Esophagus (tissue), 2 donors: ENCODE results near the gene CDK16. TPM values are rescaled to one million over a fixed set of nuclear protein-coding genes. Genes with fewer than 3 reads are reported as not detected.

ENCODE experiments used
- H3K27ac ChIP-seq, 2 donors: one replicate each; pipeline ENCODE4 v1.5.1; 2013; ENCODE audit warnings: low read depth in 2 of 2, mild to moderate bottlenecking in 2 of 2, inconsistent platforms in 1 of 2, low read length in 1 of 2, moderate library complexity in 1 of 2
- H3K27me3 ChIP-seq, 2 donors: one replicate each; pipeline ENCODE4 v1.6.1; 2013; ENCODE audit warnings: low read length in 2 of 2, control low read depth in 1 of 2, mild to moderate bottlenecking in 1 of 2; ENCODE audit not compliant: insufficient read depth in 2 of 2, control insufficient read depth in 1 of 2
- H3K36me3 ChIP-seq, 2 donors: one replicate each; pipeline ENCODE4 v1.6.1; 2013; ENCODE audit warnings: low read length in 1 of 2; ENCODE audit not compliant: control insufficient read depth in 2 of 2, insufficient read depth in 2 of 2
- H3K4me1 ChIP-seq, 2 donors: one replicate each; pipeline ENCODE4 v1.6.1; 2013; ENCODE audit warnings: low read length in 1 of 2; ENCODE audit not compliant: control insufficient read depth in 2 of 2, insufficient read depth in 2 of 2
- H3K4me3 ChIP-seq, 2 donors: one replicate each; pipeline ENCODE4 v1.5.1; 2013; ENCODE audit warnings: low read length in 2 of 2, mild to moderate bottlenecking in 2 of 2, low read depth in 1 of 2, moderate library complexity in 1 of 2
- H3K9me3 ChIP-seq, 2 donors: one replicate each; pipeline ENCODE4 v1.6.1; 2013; ENCODE audit warnings: mild to moderate bottlenecking in 2 of 2, low read depth in 1 of 2, low read length in 1 of 2, moderate library complexity in 1 of 2; ENCODE audit not compliant: control insufficient read depth in 2 of 2, insufficient read depth in 1 of 2
- WGBS, 2 donors: extraction: QIAGEN DNeasy Blood & Tissue Kit; methylation state at CpG; one replicate each; pipeline ENCODE4 v1.1.7; 2013; 5-methylcytosine and 5-hydroxymethylcytosine counted together
- polyA plus RNA-seq, 2 donors: library from polyadenylated mRNA; stranded (reverse); fragments of 200-250 nt; gene quantifications; one replicate each; pipeline ENCODE4 v1.2.3, GENCODE V29; 2013
- donor health status: healthy with polysubstance abuse.
- donor health status: Bipolar disorder and iron deficiency.

CDK16 gene
- polyA plus RNA-seq, 2 donors, result 47.5 to 59.8 TPM

GRCh38 chrX:47202316-47202715 lies 16.2 kb upstream of the CDK16 start:
- Histone ChIP-seq H3K4me3 (no peak overlapping the region), H3K9me3 (no peaks in the 10 kb centered on the region), H3K4me1 (peaks cover 0 to 4% of the 10 kb centered on the region in 2 donors), H3K27me3 (no peaks in the 10 kb centered on the region), H3K36me3 (peaks cover 29 to 55% of the 10 kb centered on the region in 2 donors), H3K27ac (no peak overlapping the region)
- WGBS, 2 donors, result 87 to 94% methylated on average over 10 to 11 of the region's 11 CpGs

DNA sequence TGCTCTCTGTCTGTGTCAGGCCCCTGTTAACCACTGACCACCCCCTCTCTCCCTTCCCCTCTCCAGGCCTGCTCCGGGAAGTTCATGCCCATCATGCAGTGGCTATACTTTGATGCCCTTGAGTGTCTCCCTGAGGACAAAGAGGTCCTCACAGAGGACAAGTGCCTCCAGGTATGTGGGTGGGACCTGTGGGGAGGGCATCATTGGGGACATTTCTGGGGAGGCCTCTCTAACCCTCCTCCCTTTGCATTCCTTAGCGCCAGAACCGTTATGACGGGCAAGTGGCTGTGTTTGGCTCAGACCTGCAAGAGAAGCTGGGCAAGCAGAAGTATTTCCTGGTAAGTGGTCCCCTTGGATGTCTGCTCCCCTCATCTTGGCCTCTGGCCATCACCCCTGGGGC lies 15.6 kb upstream of the CDK16 start:
- Histone ChIP-seq H3K27ac (no peak overlapping the region), H3K4me1 (no peaks in the 10 kb centered on the region), H3K9me3 (no peaks in the 10 kb centered on the region), H3K27me3 (no peaks in the 10 kb centered on the region), H3K4me3 (no peak overlapping the region), H3K36me3 (peaks cover 29 to 57% of the 10 kb centered on the region in 2 donors)
- WGBS, 2 donors, result 67 to 82% methylated on average over 4 of the region's 4 CpGs

DNA sequence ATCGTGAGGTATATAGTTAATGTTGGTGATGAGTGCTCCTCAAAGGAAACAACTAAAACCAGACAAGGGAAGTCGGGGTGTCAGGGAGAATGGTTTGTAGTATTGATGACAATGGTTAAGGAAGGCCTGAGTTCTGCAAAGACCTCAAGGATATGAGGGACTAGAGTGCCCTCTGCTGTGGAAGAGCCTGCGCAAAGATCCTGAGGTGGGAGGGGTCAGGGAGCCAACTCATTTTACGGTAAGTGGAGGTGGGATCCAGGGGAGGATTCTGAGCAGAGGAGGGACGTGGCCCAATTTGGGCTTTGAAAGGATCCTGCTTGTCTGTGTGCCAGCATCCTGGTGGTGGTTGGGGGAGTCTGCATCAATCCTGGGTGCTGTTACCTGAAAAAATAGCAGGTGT lies 13.5 kb upstream of the CDK16 start:
- Histone ChIP-seq H3K27me3 (no peaks in the 10 kb centered on the region), H3K4me3 (no peak overlapping the region), H3K9me3 (no peaks in the 10 kb centered on the region), H3K27ac (no peak overlapping the region), H3K36me3 (peaks cover 37 to 61% of the 10 kb centered on the region in 2 donors), H3K4me1 (no peaks in the 10 kb centered on the region)
- WGBS, 2 donors, result 78 to 86% methylated on average over 5 of the region's 5 CpGs

DNA sequence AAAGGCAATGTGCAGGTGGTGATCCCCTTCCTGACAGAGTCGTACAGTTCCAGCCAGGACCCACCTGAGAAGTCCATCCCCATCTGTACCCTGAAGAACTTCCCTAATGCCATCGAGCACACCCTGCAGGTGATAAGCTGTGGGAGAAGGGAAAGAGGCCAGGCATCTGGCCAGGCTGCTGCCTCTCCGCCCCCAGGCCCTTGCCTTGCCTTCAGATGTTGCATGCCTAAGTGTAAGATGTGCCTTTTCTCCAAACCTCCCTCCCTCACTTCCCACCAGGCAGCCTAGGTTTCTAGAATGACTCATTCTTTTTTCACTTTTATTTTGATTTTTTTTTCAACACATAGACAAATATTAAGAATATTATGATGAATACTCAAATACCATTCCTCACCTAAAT lies 12.2 kb upstream of the CDK16 start:
- H3K27ac ChIP-seq, result no peak overlapping the region
- H3K4me3 ChIP-seq, result no peak overlapping the region
- H3K4me1 ChIP-seq, result no peaks in the 10 kb centered on the region
- 57 to 70% methylated on average over 3 of the region's 3 CpGs for WGBS, 2 donors
- no peaks in the 10 kb centered on the region for H3K27me3 ChIP-seq
- no peaks in the 10 kb centered on the region for H3K9me3 ChIP-seq
- H3K36me3 ChIP-seq, result peaks cover 28 to 63% of the 10 kb centered on the region in 2 donors

DNA sequence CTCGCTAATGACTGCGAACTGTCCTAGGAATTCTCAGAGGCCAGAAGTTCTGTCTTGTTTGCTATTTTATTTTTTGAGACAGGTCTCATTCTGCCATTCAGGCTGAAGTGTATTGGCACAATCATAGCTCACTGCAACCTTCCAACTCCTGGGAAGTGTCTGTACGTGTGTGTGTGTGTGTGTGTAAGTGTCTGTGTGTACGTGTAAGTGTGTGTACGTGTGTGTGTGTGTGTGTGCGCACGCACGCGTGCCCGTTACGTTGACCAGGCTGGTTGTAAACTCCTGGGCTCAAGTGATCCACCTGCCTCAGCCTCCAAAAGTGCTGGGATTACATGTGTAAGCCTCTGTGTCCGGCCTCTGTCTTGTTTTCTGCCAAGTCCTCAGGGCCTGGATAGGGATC lies 10.4 kb upstream of the CDK16 start:
- 84 to 87% methylated on average over 12 of the region's 12 CpGs for WGBS, 2 donors
- Histone ChIP-seq H3K36me3 (peaks cover 24 to 55% of the 10 kb centered on the region in 2 donors), H3K27ac (no peak overlapping the region)

DNA sequence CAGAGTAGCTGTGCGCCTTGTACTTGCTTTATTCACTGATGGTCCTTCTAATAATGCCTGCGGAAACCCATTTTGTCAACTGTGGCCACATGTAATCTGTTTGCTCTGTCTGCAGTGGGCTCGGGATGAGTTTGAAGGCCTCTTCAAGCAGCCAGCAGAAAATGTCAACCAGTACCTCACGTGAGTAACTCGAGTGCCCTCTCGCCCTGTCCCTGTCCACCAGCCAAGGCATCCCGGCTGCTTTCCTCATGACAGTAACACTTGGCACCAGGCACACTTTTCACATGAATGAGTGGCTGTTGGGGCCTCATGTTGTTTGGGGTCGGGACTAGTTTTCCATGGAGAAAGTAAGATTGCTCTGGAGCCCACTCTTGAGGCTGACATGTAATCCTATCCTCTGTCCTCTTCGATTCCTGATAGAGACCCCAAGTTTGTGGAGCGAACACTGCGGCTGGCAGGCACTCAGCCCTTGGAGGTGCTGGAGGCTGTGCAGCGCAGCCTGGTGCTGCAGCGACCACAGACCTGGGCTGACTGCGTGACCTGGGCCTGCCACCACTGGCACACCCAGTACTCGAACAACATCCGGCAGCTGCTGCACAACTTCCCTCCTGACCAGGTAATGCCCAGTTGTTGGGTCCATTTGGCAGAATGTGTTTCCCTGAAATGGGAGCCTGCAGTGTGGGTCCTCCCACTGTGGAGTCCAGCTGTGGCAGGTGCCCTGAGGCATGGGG lies 8.8 kb upstream of the CDK16 start:
- WGBS, 2 donors, result 89 to 93% methylated on average over 16 of the region's 16 CpGs
- no peak overlapping the region for H3K4me3 ChIP-seq
- H3K27ac ChIP-seq, result no peak overlapping the region
- no peaks in the 10 kb centered on the region for H3K9me3 ChIP-seq
- H3K4me1 ChIP-seq, result no peaks in the 10 kb centered on the region
- H3K27me3 ChIP-seq, result no peaks in the 10 kb centered on the region
- peaks cover 26 to 61% of the 10 kb centered on the region in 2 donors for H3K36me3 ChIP-seq

More for the DNA sequence above, 10.4 kb upstream of the CDK16 start:
- H3K4me1 ChIP-seq, result no peaks in the 10 kb centered on the region
- H3K4me3 ChIP-seq, result no peak overlapping the region
- H3K9me3 ChIP-seq, result no peaks in the 10 kb centered on the region
- H3K27me3 ChIP-seq, result no peaks in the 10 kb centered on the region

DNA sequence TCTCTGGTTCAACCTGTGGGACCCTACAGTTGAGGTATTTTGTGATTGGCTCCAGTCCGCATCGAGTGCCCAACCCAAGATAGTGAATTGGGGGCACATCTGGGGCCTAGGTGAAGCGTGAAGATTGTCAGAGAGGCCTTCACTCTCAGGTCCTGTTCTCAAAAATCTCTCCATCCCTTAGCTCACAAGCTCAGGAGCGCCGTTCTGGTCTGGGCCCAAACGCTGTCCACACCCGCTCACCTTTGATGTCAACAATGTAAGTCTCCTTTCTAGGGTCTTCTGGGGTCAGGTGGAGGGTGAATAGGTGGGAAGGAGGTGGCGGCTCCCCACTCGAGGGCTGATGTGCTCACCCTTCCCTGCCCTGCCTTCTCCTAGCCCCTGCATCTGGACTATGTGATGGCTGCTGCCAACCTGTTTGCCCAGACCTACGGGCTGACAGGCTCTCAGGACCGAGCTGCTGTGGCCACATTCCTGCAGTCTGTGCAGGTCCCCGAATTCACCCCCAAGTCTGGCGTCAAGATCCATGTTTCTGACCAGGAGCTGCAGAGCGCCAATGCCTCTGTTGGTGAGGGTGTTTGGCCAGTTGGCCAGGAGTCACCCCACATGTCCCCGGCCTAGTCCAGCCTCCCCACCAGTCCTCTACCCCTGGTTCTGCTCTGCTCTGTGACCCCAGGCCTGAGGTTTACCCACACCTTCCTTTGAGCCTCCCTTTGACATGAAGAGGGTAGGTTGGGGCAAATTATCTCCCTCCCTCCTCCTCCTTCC lies 7.6 kb upstream of the CDK16 start:
- peaks cover 28 to 60% of the 10 kb centered on the region in 2 donors for H3K36me3 ChIP-seq
- H3K27me3 ChIP-seq, result no peaks in the 10 kb centered on the region
- no peak overlapping the region for H3K4me3 ChIP-seq
- WGBS, 2 donors, result 91 to 95% methylated on average over 15 of the region's 15 CpGs
- H3K27ac ChIP-seq, result no peak overlapping the region
- no peaks in the 10 kb centered on the region for H3K9me3 ChIP-seq
- no peaks in the 10 kb centered on the region for H3K4me1 ChIP-seq

GRCh38 chrX:47212381-47213293 lies 5.8 kb upstream of the CDK16 start:
- peaks cover 24 to 54% of the 10 kb centered on the region in 2 donors for H3K36me3 ChIP-seq
- H3K4me1 ChIP-seq, result no peaks in the 10 kb centered on the region
- WGBS, 2 donors, result 92 to 93% methylated on average over 12 of the region's 12 CpGs
- no peaks in the 10 kb centered on the region for H3K27me3 ChIP-seq
- no peaks in the 10 kb centered on the region for H3K9me3 ChIP-seq
- H3K27ac ChIP-seq, result no peak overlapping the region
- H3K4me3 ChIP-seq, result no peak overlapping the region

DNA sequence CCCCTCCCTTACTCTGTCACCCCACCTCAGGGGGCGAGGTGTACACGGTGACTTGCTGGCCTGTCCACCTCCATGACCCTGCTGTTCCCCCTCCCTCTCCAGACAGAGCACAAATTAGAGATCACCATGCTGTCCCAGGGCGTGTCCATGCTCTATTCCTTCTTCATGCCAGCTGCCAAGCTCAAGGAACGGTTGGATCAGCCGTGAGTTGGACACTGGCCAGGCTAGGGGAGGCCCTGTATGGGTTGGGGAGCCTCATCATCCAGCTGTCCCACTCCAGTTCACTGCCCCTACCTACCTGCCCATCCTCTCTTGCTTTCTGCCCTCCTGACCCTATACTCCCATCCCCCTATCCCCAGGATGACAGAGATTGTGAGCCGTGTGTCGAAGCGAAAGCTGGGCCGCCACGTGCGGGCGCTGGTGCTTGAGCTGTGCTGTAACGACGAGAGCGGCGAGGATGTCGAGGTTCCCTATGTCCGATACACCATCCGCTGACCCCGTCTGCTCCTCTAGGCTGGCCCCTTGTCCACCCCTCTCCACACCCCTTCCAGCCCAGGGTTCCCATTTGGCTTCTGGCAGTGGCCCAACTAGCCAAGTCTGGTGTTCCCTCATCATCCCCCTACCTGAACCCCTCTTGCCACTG lies 3.9 kb upstream of the CDK16 start:
- 82 to 86% methylated on average over 20 of the region's 20 CpGs for WGBS, 2 donors
- Histone ChIP-seq H3K36me3 (peaks cover 20 to 43% of the 10 kb centered on the region in 2 donors), H3K9me3 (no peaks in the 10 kb centered on the region), H3K4me3 (no peak overlapping the region), H3K27ac (no peak overlapping the region), H3K27me3 (no peaks in the 10 kb centered on the region), H3K4me1 (peaks cover 0 to 2% of the 10 kb centered on the region in 2 donors)
